DLD1 (cell line): ENCODE measurements around the gene BPTF.
"Not testable (repeated sequence)": the region's sequence is repeated elsewhere in the genome, so short reads cannot be mapped to it uniquely, and the experiment has no call there.

ENCODE experiments used
- in situ Hi-C: cut with HindIII; loops from 2 replicates; pipeline ENCODE4 v1.10.0; 2017; ENCODE audit warnings: low sequenced_read_pairs

BPTF gene

GRCh38 chr17:67960276-67960675 is 135.0 kb downstream of the BPTF start:
- in situ Hi-C loops, result not testable (repeated sequence)

GRCh38 chr17:67962156-67962555 is 136.9 kb downstream of the BPTF start:
- in situ Hi-C loops, result not testable (repeated sequence)

- in situ Hi-C loops, result not testable (repeated sequence)
These were observed 137.9 kb downstream of the BPTF start for GRCh38 chr17:67963145-67963572.

GRCh38 chr17:67970783-67971182 is 145.5 kb downstream of the BPTF start:
- in situ Hi-C loops, result no loop called here

GRCh38 chr17:67974185-67974584 is 148.9 kb downstream of the BPTF start:
- in situ Hi-C loops, result no loop called here

- in situ Hi-C loops, result no loop called here
These were observed 149.3 kb downstream of the BPTF start for GRCh38 chr17:67974598-67975066.

GRCh38 chr17:67976306-67976705 is 151.0 kb downstream of the BPTF start:
- in situ Hi-C loops, result not testable (repeated sequence)

- in situ Hi-C loops, result no loop called here
These were observed 155.2 kb downstream of the BPTF start for GRCh38 chr17:67980456-67980855.

- in situ Hi-C loops, result not testable (repeated sequence)
These were observed 155.6 kb downstream of the BPTF start for GRCh38 chr17:67980883-67981282.

- in situ Hi-C loops, result no loop called here
These were observed 156.8 kb downstream of the BPTF start for GRCh38 chr17:67982034-67982640.

- in situ Hi-C loops, result no loop called here
These were observed 157.5 kb downstream of the BPTF start for GRCh38 chr17:67982686-67983382.

GRCh38 chr17:67983383-67983688 is 158.0 kb downstream of the BPTF start:
- in situ Hi-C loops, result no loop called here

- in situ Hi-C loops, result no loop called here
These were observed 165.6 kb downstream of the BPTF start for GRCh38 chr17:67990909-67991308.

GRCh38 chr17:67992548-67993152 is 167.3 kb downstream of the BPTF start:
- in situ Hi-C loops, result no loop called here

GRCh38 chr17:67993153-67993997 is 168.1 kb downstream of the BPTF start:
- in situ Hi-C loops, result no loop called here

- in situ Hi-C loops, result no loop called here
These were observed 168.7 kb downstream of the BPTF start for GRCh38 chr17:67993998-67994361.

GRCh38 chr17:67994817-67995569 is 169.7 kb downstream of the BPTF start:
- in situ Hi-C loops, result no loop called here

- in situ Hi-C loops, result no loop called here
These were observed 170.4 kb downstream of the BPTF start for GRCh38 chr17:67995570-67996263.

- in situ Hi-C loops, result not testable (repeated sequence)
These were observed 171.2 kb downstream of the BPTF start, which contains the start of gene C17orf58 for GRCh38 chr17:67996301-67997171. Gene C17orf58, minus strand, starts transcription at chr17:67996469. Its CDS starts 271 bp downstream, at chr17:67996198.
